H9 (cell line): ENCODE results near the gene DTWD2. TPM values are rescaled to one million over a fixed set of nuclear protein-coding genes. Genes with fewer than 3 reads are reported as not detected.

Source experiments
- DNase-seq: peaks from one replicate; pipeline ENCODE4 v3.0.0-alpha.2; 2017
- H2AFZ ChIP-seq: one replicate; pipeline ENCODE4 v1.6.1; 2013; ENCODE audit warnings: mild to moderate bottlenecking, low read length, control low read depth, moderate library complexity
- H2AK5ac ChIP-seq: 2 replicates; pipeline ENCODE4 v1.6.1; 2013; ENCODE audit warnings: low read length, control low read depth, mixed read lengths; ENCODE audit not compliant: insufficient read length
- H2BK120ac ChIP-seq: one replicate; pipeline ENCODE4 v1.6.1; 2013; ENCODE audit warnings: low read depth, mild to moderate bottlenecking, low read length, control low read depth, inconsistent platforms; ENCODE audit not compliant: poor library complexity, severe bottlenecking
- H2BK12ac ChIP-seq: 2 replicates; pipeline ENCODE4 v1.6.1; 2013; ENCODE audit warnings: low read length, control low read depth, mixed read lengths, low read depth; ENCODE audit not compliant: insufficient read length
- H2BK15ac ChIP-seq: 2 replicates; pipeline ENCODE4 v1.6.1; 2013; ENCODE audit warnings: low read depth, low read length, control low read depth
- H2BK20ac ChIP-seq: one replicate; pipeline ENCODE4 v1.6.1; 2013; ENCODE audit warnings: low read depth, mild to moderate bottlenecking, low read length, control low read depth, inconsistent platforms; ENCODE audit not compliant: poor library complexity, severe bottlenecking
- H2BK5ac ChIP-seq: 2 replicates; pipeline ENCODE4 v1.6.1; 2013; ENCODE audit warnings: low read length, control low read depth, mixed read lengths; ENCODE audit not compliant: insufficient read length
- H3K14ac ChIP-seq: 2 replicates; pipeline ENCODE4 v1.6.1; 2013; ENCODE audit warnings: low read length, control low read depth; ENCODE audit not compliant: insufficient read depth
- H3K18ac ChIP-seq: 2 replicates; pipeline ENCODE4 v1.6.1; 2013; ENCODE audit warnings: low read depth, mild to moderate bottlenecking, mixed read lengths, low read length, control low read depth; ENCODE audit not compliant: insufficient read length
- H3K23ac ChIP-seq: 2 replicates; pipeline ENCODE4 v1.6.1; 2013; ENCODE audit warnings: low read length, control low read depth, mixed read lengths, low read depth; ENCODE audit not compliant: insufficient read length
- H3K23me2 ChIP-seq: 2 replicates; pipeline ENCODE4 v1.6.1; 2013; ENCODE audit warnings: low read depth, mild to moderate bottlenecking, mixed read lengths, low read length, control low read depth; ENCODE audit not compliant: insufficient read length, poor library complexity, severe bottlenecking
- H3K27ac ChIP-seq: 2 replicates; pipeline ENCODE4 v1.5.1; 2013; ENCODE audit warnings: low read length, control low read depth, mixed read lengths, low read depth; ENCODE audit not compliant: insufficient read length
- H3K27me3 ChIP-seq: 2 replicates; pipeline ENCODE4 v1.6.1; 2013; ENCODE audit warnings: low read length, control low read depth, inconsistent platforms; ENCODE audit not compliant: insufficient read depth
- H3K4ac ChIP-seq: 2 replicates; pipeline ENCODE4 v1.6.1; 2013; ENCODE audit warnings: low read depth, mild to moderate bottlenecking, control low read depth, inconsistent platforms, low read length, moderate library complexity
- H3K4me1 ChIP-seq: 2 replicates; pipeline ENCODE4 v1.6.1; 2013; ENCODE audit warnings: low read length, control low read depth, inconsistent platforms; ENCODE audit not compliant: insufficient read depth
- H3K4me2 ChIP-seq: 2 replicates; pipeline ENCODE4 v1.6.1; 2013; ENCODE audit warnings: low read length, control low read depth, mixed read lengths; ENCODE audit not compliant: insufficient read length, insufficient read depth
- H3K56ac ChIP-seq: 2 replicates; pipeline ENCODE4 v1.6.1; 2013; ENCODE audit warnings: low read depth, mild to moderate bottlenecking, mixed read lengths, low read length, control low read depth; ENCODE audit not compliant: insufficient read length
- H3K79me1 ChIP-seq: 2 replicates; pipeline ENCODE4 v1.6.1; 2013; ENCODE audit warnings: low read depth, mild to moderate bottlenecking, moderate library complexity, low read length, control low read depth, inconsistent platforms; ENCODE audit not compliant: insufficient read depth, poor library complexity, severe bottlenecking
- H3K79me2 ChIP-seq: 2 replicates; pipeline ENCODE4 v1.6.1; 2013; ENCODE audit warnings: low read length, control low read depth, inconsistent platforms; ENCODE audit not compliant: insufficient read depth
- H3K9ac ChIP-seq: 2 replicates; pipeline ENCODE4 v1.6.1; 2013; ENCODE audit warnings: low read length, control low read depth, mixed read lengths; ENCODE audit not compliant: insufficient read length; ENCODE audit errors: extremely low read depth
- H3K9me3 ChIP-seq: one replicate; pipeline ENCODE4 v1.6.1; 2013; ENCODE audit warnings: low read depth, low read length, inconsistent platforms; ENCODE audit not compliant: control insufficient read depth
- H3T11ph ChIP-seq: one replicate; pipeline ENCODE4 v1.6.1; 2013; ENCODE audit warnings: mild to moderate bottlenecking, low read length, control low read depth, inconsistent platforms
- H4K20me1 ChIP-seq: one replicate; pipeline ENCODE4 v1.6.1; 2013; ENCODE audit not compliant: control insufficient read depth, insufficient read length, insufficient read depth
- H4K5ac ChIP-seq: 2 replicates; pipeline ENCODE4 v1.6.1; 2013; ENCODE audit warnings: low read depth, mild to moderate bottlenecking, mixed read lengths, low read length, control low read depth; ENCODE audit not compliant: insufficient read length
- H4K8ac ChIP-seq: replicated peaks from 2 replicates; pipeline ENCODE4 v1.6.1; 2013; ENCODE audit warnings: low read length, control low read depth, mixed read lengths, low read depth; ENCODE audit not compliant: insufficient read length
- H4K91ac ChIP-seq: 2 replicates; pipeline ENCODE4 v1.6.1; 2013; ENCODE audit warnings: low read depth, mild to moderate bottlenecking, moderate library complexity, mixed read lengths, low read length, control low read depth; ENCODE audit not compliant: insufficient read length
- H3K27ac Mint-ChIP-seq, 3 experiments: 2 replicates in 2 of 3; 3 replicates in 1 of 3; pipeline ENCODE4 v1.8.0; 2020 to 2021; ENCODE audit warnings: mixed read lengths in 3 of 3, mild to moderate bottlenecking in 1 of 3, moderate library complexity in 1 of 3
- H3K27me3 Mint-ChIP-seq: 2 replicates; pipeline ENCODE4 v1.8.0; 2021; ENCODE audit warnings: low read depth, mild to moderate bottlenecking, moderate library complexity, mixed read lengths
- H3K36me3 Mint-ChIP-seq, 3 experiments: 2 replicates in 2 of 3; 3 replicates in 1 of 3; pipeline ENCODE4 v1.8.0; 2020 to 2021; ENCODE audit warnings: low read depth in 3 of 3, mixed read lengths in 3 of 3; ENCODE audit not compliant: insufficient read depth in 1 of 3
- H3K4me1 Mint-ChIP-seq, 2 experiments: 2 replicates each; pipeline ENCODE4 v1.8.0; 2020; ENCODE audit warnings: mixed read lengths in 2 of 2
- H3K4me3 Mint-ChIP-seq, 2 experiments: 2 replicates in 1 of 2; 3 replicates in 1 of 2; pipeline ENCODE4 v1.8.0; 2020 to 2021; ENCODE audit warnings: mild to moderate bottlenecking in 2 of 2, mixed read lengths in 2 of 2, moderate library complexity in 1 of 2
- H3K9me3 Mint-ChIP-seq, 2 experiments: 2 replicates in 1 of 2; 3 replicates in 1 of 2; pipeline ENCODE4 v1.8.0; 2020; ENCODE audit warnings: mild to moderate bottlenecking in 2 of 2, mixed read lengths in 2 of 2, moderate library complexity in 1 of 2
- WGBS: extraction: QIAGEN DNeasy Blood & Tissue Kit; methylation state at CpG from one replicate; pipeline ENCODE4 v1.1.7; 2013; ENCODE audit warnings: missing lambda C conversion rate, low lambda C conversion rate, mixed read lengths; ENCODE audit not compliant: insufficient read length; ENCODE audit errors: extremely low coverage; 5-methylcytosine and 5-hydroxymethylcytosine counted together
- total RNA-seq: library from RNA; stranded (reverse); gene quantifications from 2 replicates; pipeline ENCODE4 v1.2.1, GENCODE V29; 2021
- TF ChIP-seq, protein P1 (sequence below): fragments of 200-600 bp; sonication (generic); conservative IDR thresholded peaks from 3 replicates; pipeline ENCODE4 v1.8.0; 2021; ENCODE audit warnings: antibody characterized with exemption, mild to moderate bottlenecking

Gene DTWD2
- total RNA-seq, 1 experiment from 2014 or later, result 10.8 TPM

DNA sequence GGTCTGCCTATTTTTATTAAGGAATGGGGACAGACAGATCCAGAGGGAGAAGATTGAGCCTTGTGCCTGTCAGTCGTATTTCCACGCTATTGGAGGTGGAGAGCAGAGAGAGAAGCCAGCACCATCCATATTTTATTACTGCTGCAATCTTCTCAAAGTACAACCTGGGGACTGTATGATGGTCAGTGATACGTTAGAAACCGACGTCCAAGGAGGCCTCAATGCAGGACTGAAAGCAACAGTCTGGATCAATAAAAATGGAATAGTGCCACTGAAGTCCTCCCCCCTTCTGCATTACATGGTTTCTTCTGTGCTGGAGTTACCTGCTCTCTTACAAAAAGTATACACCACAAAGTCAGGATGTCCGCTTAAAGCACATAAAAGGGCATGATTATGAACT, 21.9 kb upstream of the DTWD2 start:
- H2AK5ac ChIP-seq, result no peak overlapping the region
- H3K9me3 ChIP-seq, result no peaks in the 10 kb centered on the region
- no peak overlapping the region for H2BK20ac ChIP-seq
- H3K23me2 ChIP-seq, result no peaks in the 10 kb centered on the region
- no peak overlapping the region for H3K9ac ChIP-seq
- H3K27ac Mint-ChIP-seq, result no peak overlapping the region
- no peak for DNase-seq
- no peak overlapping the region for H2BK12ac ChIP-seq
- H4K8ac ChIP-seq, result no peak overlapping the region
- H2BK120ac ChIP-seq, result no peak overlapping the region
- H4K5ac ChIP-seq, result no peak overlapping the region
- no peak overlapping the region for H3K4me2 ChIP-seq
- no CpG with 5 or more reads among the region's 6 CpGs for WGBS
- no peaks in the 10 kb centered on the region for H3K27me3 Mint-ChIP-seq
- TF ChIP-seq, protein P1, sequence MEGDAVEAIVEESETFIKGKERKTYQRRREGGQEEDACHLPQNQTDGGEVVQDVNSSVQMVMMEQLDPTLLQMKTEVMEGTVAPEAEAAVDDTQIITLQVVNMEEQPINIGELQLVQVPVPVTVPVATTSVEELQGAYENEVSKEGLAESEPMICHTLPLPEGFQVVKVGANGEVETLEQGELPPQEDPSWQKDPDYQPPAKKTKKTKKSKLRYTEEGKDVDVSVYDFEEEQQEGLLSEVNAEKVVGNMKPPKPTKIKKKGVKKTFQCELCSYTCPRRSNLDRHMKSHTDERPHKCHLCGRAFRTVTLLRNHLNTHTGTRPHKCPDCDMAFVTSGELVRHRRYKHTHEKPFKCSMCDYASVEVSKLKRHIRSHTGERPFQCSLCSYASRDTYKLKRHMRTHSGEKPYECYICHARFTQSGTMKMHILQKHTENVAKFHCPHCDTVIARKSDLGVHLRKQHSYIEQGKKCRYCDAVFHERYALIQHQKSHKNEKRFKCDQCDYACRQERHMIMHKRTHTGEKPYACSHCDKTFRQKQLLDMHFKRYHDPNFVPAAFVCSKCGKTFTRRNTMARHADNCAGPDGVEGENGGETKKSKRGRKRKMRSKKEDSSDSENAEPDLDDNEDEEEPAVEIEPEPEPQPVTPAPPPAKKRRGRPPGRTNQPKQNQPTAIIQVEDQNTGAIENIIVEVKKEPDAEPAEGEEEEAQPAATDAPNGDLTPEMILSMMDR, result no peak
- no peak overlapping the region for H2AFZ ChIP-seq
- no peaks in the 10 kb centered on the region for H4K20me1 ChIP-seq
- H3K4me3 Mint-ChIP-seq, result no peak overlapping the region
- no peak overlapping the region for H2BK15ac ChIP-seq
- no peak overlapping the region for H3K27ac ChIP-seq
- no peak overlapping the region for H2BK5ac ChIP-seq
- H3K4me1 Mint-ChIP-seq, result no peaks in the 10 kb centered on the region
- no peak overlapping the region for H3K4ac ChIP-seq
- H3K9me3 Mint-ChIP-seq, result no peaks in the 10 kb centered on the region
- no peaks in the 10 kb centered on the region for H3K36me3 Mint-ChIP-seq
- H3K23ac ChIP-seq, result no peak overlapping the region
- H3K79me1 ChIP-seq, result no peaks in the 10 kb centered on the region
- H3K79me2 ChIP-seq, result no peaks in the 10 kb centered on the region
- H3K56ac ChIP-seq, result no peak overlapping the region
- no peak overlapping the region for H3K14ac ChIP-seq
- no peak overlapping the region for H3T11ph ChIP-seq
- H3K4me1 ChIP-seq, result no peaks in the 10 kb centered on the region
- H3K18ac ChIP-seq, result no peak overlapping the region
- H4K91ac ChIP-seq, result no peak overlapping the region
- H3K27me3 ChIP-seq, result no peaks in the 10 kb centered on the region; the same call in 1 of the 2 replicates
